Liver (tissue), 9 donors: ENCODE measurements around the gene ZNF771. TPM values are rescaled to one million over a fixed set of nuclear protein-coding genes. Genes with fewer than 3 reads are reported as not detected.

Source experiments
- DNase-seq: peaks from one replicate; pipeline ENCODE4 v3.0.0-alpha.2; 2017; ENCODE audit warnings: low spot score
- H3K27ac ChIP-seq, 2 donors: one replicate each; pipeline ENCODE4 v1.7.0; 2013; ENCODE audit warnings: inconsistent platforms in 2 of 2, low read length in 2 of 2, control low read depth in 1 of 2, low read depth in 1 of 2, mild to moderate bottlenecking in 1 of 2
- H3K27me3 ChIP-seq, 4 donors: one replicate each; pipeline versions ENCODE4 v1.6.1 to v1.7.0; 2013; ENCODE audit warnings: low read length in 3 of 4, inconsistent platforms in 1 of 4, mild to moderate bottlenecking in 1 of 4, moderate library complexity in 1 of 4; ENCODE audit not compliant: control insufficient read depth in 4 of 4, insufficient read depth in 4 of 4
- H3K36me3 ChIP-seq, 4 donors: one replicate each; pipeline versions ENCODE4 v1.6.1 to v1.7.0; 2013; ENCODE audit warnings: low read length in 3 of 4, mild to moderate bottlenecking in 3 of 4, low read depth in 1 of 4, moderate library complexity in 1 of 4; ENCODE audit not compliant: control insufficient read depth in 4 of 4, insufficient read depth in 3 of 4
- H3K4me1 ChIP-seq, 4 donors: one replicate each; pipeline versions ENCODE4 v1.6.1 to v1.7.0; 2013; ENCODE audit warnings: low read length in 3 of 4, mild to moderate bottlenecking in 3 of 4, moderate library complexity in 1 of 4; ENCODE audit not compliant: control insufficient read depth in 4 of 4, insufficient read depth in 4 of 4
- H3K4me3 ChIP-seq, 3 donors: one replicate each; pipeline versions ENCODE4 v1.6.1 to v1.7.0; 2013; ENCODE audit warnings: low read length in 3 of 3, control low read depth in 1 of 3, low read depth in 1 of 3, mild to moderate bottlenecking in 1 of 3
- H3K9ac ChIP-seq, 2 donors: one replicate each; pipeline ENCODE4 v1.7.0; 2013; ENCODE audit warnings: low read length in 2 of 2, mild to moderate bottlenecking in 2 of 2, moderate library complexity in 2 of 2, control low read depth in 1 of 2, low read depth in 1 of 2
- H3K9me3 ChIP-seq, 4 donors: one replicate each; pipeline versions ENCODE4 v1.6.1 to v1.7.0; 2013; ENCODE audit warnings: low read length in 3 of 4; ENCODE audit not compliant: control insufficient read depth in 4 of 4
- ATF3 ChIP-seq: IDR thresholded peaks from 2 replicates; pipeline ENCODE4 v1.6.1; 2016; ENCODE audit warnings: antibody characterized with exemption
- CTCF ChIP-seq: fragments of 150-350 bp; IDR thresholded peaks from 2 replicates; pipeline ENCODE4 v1.5.1; 2017; ENCODE audit warnings: improper control_type of control experiment, low read depth, low read length; ENCODE audit not compliant: missing input control
- EGR1 ChIP-seq, 2 donors: IDR thresholded peaks; 2 replicates each; pipeline ENCODE4 v1.6.1; 2016 to 2018; ENCODE audit warnings: antibody characterized with exemption in 2 of 2, low read depth in 2 of 2
- FOXA1 ChIP-seq: IDR thresholded peaks from 2 replicates; pipeline ENCODE4 v1.6.1; 2016; ENCODE audit warnings: antibody characterized with exemption
- GABPA ChIP-seq, 2 donors: IDR thresholded peaks in 1 of 2; conservative IDR thresholded peaks in 1 of 2; 2 replicates each; pipeline ENCODE4 v1.6.1; 2016; ENCODE audit warnings: antibody characterized with exemption in 2 of 2, mild to moderate bottlenecking in 1 of 2, moderate library complexity in 1 of 2
- HNF4A ChIP-seq, 2 donors: conservative IDR thresholded peaks; 2 replicates each; pipeline ENCODE4 v1.6.1; 2016; ENCODE audit warnings: antibody characterized with exemption in 2 of 2, mild to moderate bottlenecking in 2 of 2
- HNF4G ChIP-seq: IDR thresholded peaks from 2 replicates; pipeline ENCODE4 v1.6.1; 2016; ENCODE audit warnings: antibody characterized with exemption
- MAX ChIP-seq: IDR thresholded peaks from 2 replicates; pipeline ENCODE4 v1.6.1; 2016; ENCODE audit warnings: antibody characterized with exemption
- NR2F2 ChIP-seq: IDR thresholded peaks from 2 replicates; pipeline ENCODE4 v1.6.1; 2016; ENCODE audit warnings: antibody characterized with exemption
- RAD21 ChIP-seq, 2 donors: IDR thresholded peaks; 2 replicates each; pipeline ENCODE4 v1.6.1; 2016; ENCODE audit warnings: antibody characterized with exemption in 2 of 2, mild to moderate bottlenecking in 2 of 2
- TAF1 ChIP-seq: conservative IDR thresholded peaks from 2 replicates; pipeline ENCODE4 v1.6.1; 2016; ENCODE audit warnings: antibody characterized with exemption, mild to moderate bottlenecking
- YY1 ChIP-seq: IDR thresholded peaks from 2 replicates; pipeline ENCODE4 v1.6.1; 2016; ENCODE audit warnings: antibody characterized with exemption, mild to moderate bottlenecking
- ZBTB33 ChIP-seq: IDR thresholded peaks from 2 replicates; pipeline ENCODE4 v1.6.1; 2016; ENCODE audit warnings: antibody characterized with exemption
- WGBS: extraction: QIAGEN DNeasy Blood & Tissue Kit; methylation state at CpG from one replicate; pipeline ENCODE4 v1.1.7; 2013; 5-methylcytosine and 5-hydroxymethylcytosine counted together
- polyA plus RNA-seq, 2 donors: library from polyadenylated mRNA; stranded (reverse) in 1 of 2; unstranded in 1 of 2; fragments of 200-250 nt in 1 of 2; fragments of >200 nt in 1 of 2; fragmentation: Nextera tagmentation in 1 of 2; extraction: Ambion mirVana in 1 of 2; gene quantifications; one replicate each; pipeline versions ENCODE4 v1.2.1 to v1.2.3, GENCODE V29; 2013 to 2015
- total RNA-seq, 2 donors: library from RNA; depleted of rRNA; stranded (reverse); fragments of >200 nt; gene quantifications; one replicate each; pipeline ENCODE4 v1.2.3, GENCODE V29; 2014
- donor health status: healthy.
- donor health status: healthy.
- donor health status: healthy.
- donor health status: healthy.
- donor health status: healthy.

ZNF771 gene
- total and polyA plus RNA-seq, 4 donors: 2.6 to 8.0 (median 5.2) TPM

GRCh38 chr16:30439720-30440348 is 32.4 kb downstream of the ZNF771 start:
- Histone ChIP-seq H3K36me3 (peaks cover 0 to 2% (median 0%) of the 10 kb centered on the region in 4 donors), H3K4me1 (peaks cover 0 to 14% (median 7%) of the 10 kb centered on the region in 4 donors), H3K27ac (no peak overlapping the region), H3K9ac (no peak overlapping the region), H3K9me3 (no peaks in the 10 kb centered on the region), H3K4me3 (no peak overlapping the region), H3K27me3 (no peaks in the 10 kb centered on the region)
- no peak for DNase-seq
- WGBS: 87% methylated on average over 6 of the region's 6 CpGs
- TF ChIP-seq GABPA (IDR thresholded peaks at IDR 0.05 in 1 of 2, conservative IDR thresholded peaks at IDR 0.05 in 1 of 2) (no peak), EGR1 (IDR thresholded peaks at IDR 0.05; ENCODE audit: low read depth in 2 of 2) (no peak)

GRCh38 chr16:30443631-30444030 is 36.2 kb downstream of the ZNF771 start:
- Histone ChIP-seq H3K27me3 (no peaks in the 10 kb centered on the region), H3K4me3 (peak overlapping the region; percentile 85 to 99 (median 86)), H3K9ac (peak overlapping the region; percentile 92 to 98), H3K27ac (peak overlapping the region; percentile 2 to 99), H3K36me3 (peaks cover 0 to 2% (median 0%) of the 10 kb centered on the region in 4 donors), H3K4me1 (peaks cover 4 to 30% (median 15%) of the 10 kb centered on the region in 4 donors), H3K9me3 (no peaks in the 10 kb centered on the region)
- DNase-seq: no peak
- TF ChIP-seq TAF1 (no peak), HNF4A (conservative IDR thresholded peaks at IDR 0.05) (no peak), EGR1 (IDR thresholded peaks at IDR 0.05; ENCODE audit: low read depth in 2 of 2) (no peak), GABPA (IDR thresholded peaks at IDR 0.05 in 1 of 2, conservative IDR thresholded peaks at IDR 0.05 in 1 of 2) (no peak), CTCF (no peak), RAD21 (IDR thresholded peaks at IDR 0.05) (no peak), YY1 (peak; percentile 24), FOXA1 (no peak), HNF4G (no peak), ZBTB33 (peak; percentile 10), MAX (no peak), ATF3 (no peak), NR2F2 (no peak)
- 33% methylated on average over 2 of the region's 2 CpGs for WGBS
